Muscle of arm (tissue), 14 donors: ENCODE results near the gene SSR2. TPM values are rescaled to one million over a fixed set of nuclear protein-coding genes. Genes with fewer than 3 reads are reported as not detected.
A peak's percentile ranks its signal among the peaks of the same experiment; 100 is the strongest.

ENCODE experiments used
- DNase-seq: peaks from one replicate; pipeline ENCODE4 v3.0.0-alpha.2; 2013
- long read RNA-seq, 11 donors: transcript quantifications; one replicate each; lab custom pipeline, GENCODE V29; 2026
- polyA plus RNA-seq, 12 donors: library from polyadenylated mRNA; unstranded; fragments of 120-200 nt; gene quantifications; one replicate each; pipeline ENCODE4 v1.2.1, GENCODE V29; 2013; ENCODE audit not compliant: insufficient read length in 12 of 12

Gene SSR2
- polyA plus RNA-seq, result 100 to 1,000 TPM in 11 of 12 donors, not detected in 1; 209 to 317 (median 230) TPM
- long read RNA-seq, donor 1, full-length matches to known transcripts, result 202 of 269 reads
- long read RNA-seq, donor 1, partial matches to known transcripts, result 67 of 269 reads
- long read RNA-seq, donor 1, other reads (novel, unspliced or antisense), result 0 of 269 reads
- long read RNA-seq, donor 2, full-length matches to known transcripts, result 183 of 203 reads
- long read RNA-seq, donor 2, partial matches to known transcripts, result 20 of 203 reads
- long read RNA-seq, donor 2, other reads (novel, unspliced or antisense), result 0 of 203 reads
- long read RNA-seq, donor 3, transcript SSR2-201 (6 exons, 1,116 nt), result major isoform, 50 of 58 reads
- long read RNA-seq, donor 3, partial matches to known transcripts, result 6 of 58 reads
- long read RNA-seq, donor 3, other reads (novel, unspliced or antisense), result 0 of 58 reads
- long read RNA-seq, donor 4, full-length matches to known transcripts, result 66 of 66 reads
- long read RNA-seq, donor 4, partial matches to known transcripts, result 0 of 66 reads
- long read RNA-seq, donor 4, other reads (novel, unspliced or antisense), result 0 of 66 reads
- long read RNA-seq, donor 5, full-length matches to known transcripts, result 175 of 194 reads
- long read RNA-seq, donor 5, partial matches to known transcripts, result 19 of 194 reads
- long read RNA-seq, donor 5, other reads (novel, unspliced or antisense), result 0 of 194 reads
- long read RNA-seq, donor 6, full-length matches to known transcripts, result 71 of 79 reads
- long read RNA-seq, donor 6, partial matches to known transcripts, result 8 of 79 reads
- long read RNA-seq, donor 6, other reads (novel, unspliced or antisense), result 0 of 79 reads
- long read RNA-seq, donor 7, full-length matches to known transcripts, result 63 of 75 reads
- long read RNA-seq, donor 7, partial matches to known transcripts, result 12 of 75 reads
- long read RNA-seq, donor 7, other reads (novel, unspliced or antisense), result 0 of 75 reads
- long read RNA-seq, donor 8, full-length matches to known transcripts, result 144 of 159 reads
- long read RNA-seq, donor 8, partial matches to known transcripts, result 15 of 159 reads
- long read RNA-seq, donor 8, other reads (novel, unspliced or antisense), result 0 of 159 reads
- long read RNA-seq, donor 9, full-length matches to known transcripts, result 130 of 149 reads
- long read RNA-seq, donor 9, partial matches to known transcripts, result 19 of 149 reads
- long read RNA-seq, donor 9, other reads (novel, unspliced or antisense), result 0 of 149 reads
- long read RNA-seq, donor 10, full-length matches to known transcripts, result 128 of 133 reads
- long read RNA-seq, donor 10, partial matches to known transcripts, result 5 of 133 reads
- long read RNA-seq, donor 10, other reads (novel, unspliced or antisense), result 0 of 133 reads
- long read RNA-seq, donor 11, full-length matches to known transcripts, result 162 of 187 reads
- long read RNA-seq, donor 11, partial matches to known transcripts, result 25 of 187 reads
- long read RNA-seq, donor 11, other reads (novel, unspliced or antisense), result 0 of 187 reads

GRCh38 chr1:156020293-156021092, at the start of gene SSR2:
SSR2 (minus strand) TSS chr1:156020951; CDS start chr1:156020167, 784 bp downstream.
- peak; percentile 94 for DNase-seq

- DNase-seq, result no peak
Measured at GRCh38 chr1:156070548-156070947, 49.8 kb upstream of the SSR2 start.

DNA sequence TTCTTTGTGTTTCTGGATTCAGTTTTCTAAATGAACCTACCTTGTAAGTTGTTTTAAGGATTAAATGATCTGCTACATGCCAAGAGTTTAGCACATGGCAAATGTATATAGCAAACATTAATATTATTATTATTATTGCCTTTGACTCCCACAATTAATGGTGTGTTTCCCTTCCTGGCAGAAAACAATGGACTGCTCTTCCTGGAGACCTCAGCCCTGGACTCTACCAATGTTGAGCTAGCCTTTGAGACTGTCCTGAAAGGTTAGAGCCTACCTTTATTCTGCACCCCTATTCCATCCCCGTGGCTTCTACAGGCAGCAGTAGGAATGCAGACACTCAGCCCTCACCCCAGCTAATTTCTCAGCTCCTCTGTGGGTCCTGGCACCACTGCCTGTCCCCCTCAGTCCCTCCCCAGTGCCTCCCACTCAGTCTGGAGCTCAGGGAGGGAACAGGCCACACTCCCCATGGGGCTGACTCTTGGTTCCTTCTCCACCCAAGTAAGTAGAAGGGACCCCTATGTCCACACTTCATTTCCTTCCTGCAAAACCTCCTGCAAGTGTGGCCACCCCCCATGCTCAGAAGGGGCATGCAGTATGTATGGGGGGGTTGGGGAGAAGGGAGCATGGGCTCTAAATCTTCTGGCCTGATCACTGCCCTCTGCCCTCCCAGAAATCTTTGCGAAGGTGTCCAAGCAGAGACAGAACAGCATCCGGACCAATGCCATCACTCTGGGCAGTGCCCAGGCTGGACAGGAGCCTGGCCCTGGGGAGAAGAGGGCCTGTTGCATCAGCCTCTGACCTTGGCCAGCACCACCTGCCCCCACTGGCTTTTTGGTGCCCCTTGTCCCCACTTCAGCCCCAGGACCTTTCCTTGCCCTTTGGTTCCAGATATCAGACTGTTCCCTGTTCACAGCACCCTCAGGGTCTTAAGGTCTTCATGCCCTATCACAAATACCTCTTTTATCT, 49.0 kb upstream of the SSR2 start:
- DNase-seq, result no peak

GRCh38 chr1:156067262-156067661, 46.5 kb upstream of the SSR2 start:
- no peak for DNase-seq

- no peak for DNase-seq
Measured at GRCh38 chr1:156065871-156066270, 45.1 kb upstream of the SSR2 start.

- no peak for DNase-seq
Measured at GRCh38 chr1:156065212-156065611, 44.5 kb upstream of the SSR2 start.

DNA sequence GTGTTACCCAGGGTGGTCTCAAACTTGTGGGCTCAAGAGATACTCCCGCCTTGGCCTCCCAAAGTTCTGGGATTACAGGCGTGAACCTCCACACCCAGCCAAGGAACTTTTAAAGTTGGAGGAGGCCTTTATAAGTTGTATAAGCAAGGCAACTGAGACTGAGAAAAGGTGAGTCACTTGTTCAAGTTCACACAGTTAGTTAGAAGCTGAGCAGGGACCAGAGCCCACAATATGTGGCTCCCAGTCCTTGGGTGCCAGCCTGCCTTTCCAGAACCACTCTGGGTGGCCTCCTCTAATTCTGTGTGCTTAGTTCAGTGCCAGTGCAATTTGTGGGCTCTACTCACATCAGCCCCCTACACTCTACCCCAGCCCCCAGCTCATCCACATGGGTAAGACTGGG, 43.9 kb upstream of the SSR2 start:
- no peak for DNase-seq

DNA sequence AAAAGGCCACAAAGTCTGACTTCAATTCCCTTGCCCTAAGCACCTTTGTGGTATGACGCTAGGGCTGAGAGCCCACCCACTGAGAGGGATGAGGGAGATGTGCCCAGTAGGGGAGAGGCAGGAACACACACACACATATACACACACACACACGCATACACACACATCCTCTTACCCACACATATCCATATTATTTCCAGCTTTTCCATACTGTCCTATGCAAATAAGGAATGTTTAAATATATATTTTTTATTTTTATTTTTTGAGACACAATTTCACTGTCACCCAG, 43.2 kb upstream of the SSR2 start:
- no peak for DNase-seq

DNA sequence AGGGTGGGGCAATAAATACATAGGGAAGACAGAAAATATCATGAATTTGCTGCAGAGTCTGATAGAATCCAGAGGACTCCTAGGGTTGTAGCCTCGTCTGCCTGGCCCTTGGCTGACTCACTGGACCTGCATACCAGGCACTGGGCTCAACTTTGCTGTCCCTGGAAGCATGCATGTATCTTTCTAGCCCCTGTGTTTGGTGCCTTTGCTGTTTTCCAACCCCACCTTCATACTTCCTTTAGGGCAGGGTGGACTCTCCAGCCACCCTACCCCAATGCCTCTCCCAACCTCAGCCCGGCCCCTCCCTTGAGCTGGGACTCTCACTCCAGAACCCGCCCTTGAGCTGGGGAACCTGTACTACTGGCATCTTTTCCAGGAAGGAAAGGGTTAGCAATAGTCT, 41.4 kb upstream of the SSR2 start:
- DNase-seq, result no peak

GRCh38 chr1:156060937-156061636, 40.3 kb upstream of the SSR2 start, which contains the start of gene RAB25:
RAB25 (plus strand) TSS chr1:156061160; CDS start chr1:156061401, 241 bp downstream.
- DNase-seq, result no peak

- no peak for DNase-seq
Measured at GRCh38 chr1:156056326-156056849, 35.6 kb upstream of the SSR2 start.

DNA sequence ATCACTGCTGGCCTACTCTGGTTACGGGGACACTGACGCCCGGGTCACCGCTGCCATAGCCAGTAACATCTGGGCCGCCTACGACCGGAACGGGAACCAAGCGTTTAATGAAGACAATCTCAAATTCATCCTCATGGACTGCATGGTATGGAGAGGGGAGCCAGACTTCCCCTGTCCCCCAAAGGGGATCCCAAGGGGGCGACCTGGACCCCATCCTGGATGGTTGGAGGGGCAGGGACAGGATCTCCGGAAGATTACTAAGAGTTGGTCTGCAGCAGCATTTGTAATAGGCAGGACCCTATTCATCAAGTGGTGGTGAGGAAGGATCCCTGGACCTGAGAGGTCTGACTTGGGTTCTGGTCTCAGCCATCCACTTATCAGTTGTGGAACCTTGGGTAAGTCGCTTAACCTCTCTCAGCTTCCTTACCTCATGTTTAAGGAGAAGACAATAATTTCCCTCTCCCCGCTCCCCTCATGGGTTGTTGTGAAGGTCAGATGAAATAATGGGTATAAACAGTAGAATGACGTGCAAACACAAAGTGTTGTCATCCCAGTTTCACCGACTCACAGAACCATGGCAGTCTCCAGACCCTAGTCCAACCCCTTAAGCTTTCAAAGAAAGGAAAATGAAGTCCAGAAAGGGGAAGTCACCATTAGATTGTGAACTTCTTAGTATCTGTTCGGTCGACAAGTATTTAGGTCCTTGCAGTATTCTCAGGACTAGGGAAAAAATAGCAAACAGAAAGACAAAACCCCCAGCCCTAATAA, 34.7 kb upstream of the SSR2 start:
- no peak for DNase-seq

DNA sequence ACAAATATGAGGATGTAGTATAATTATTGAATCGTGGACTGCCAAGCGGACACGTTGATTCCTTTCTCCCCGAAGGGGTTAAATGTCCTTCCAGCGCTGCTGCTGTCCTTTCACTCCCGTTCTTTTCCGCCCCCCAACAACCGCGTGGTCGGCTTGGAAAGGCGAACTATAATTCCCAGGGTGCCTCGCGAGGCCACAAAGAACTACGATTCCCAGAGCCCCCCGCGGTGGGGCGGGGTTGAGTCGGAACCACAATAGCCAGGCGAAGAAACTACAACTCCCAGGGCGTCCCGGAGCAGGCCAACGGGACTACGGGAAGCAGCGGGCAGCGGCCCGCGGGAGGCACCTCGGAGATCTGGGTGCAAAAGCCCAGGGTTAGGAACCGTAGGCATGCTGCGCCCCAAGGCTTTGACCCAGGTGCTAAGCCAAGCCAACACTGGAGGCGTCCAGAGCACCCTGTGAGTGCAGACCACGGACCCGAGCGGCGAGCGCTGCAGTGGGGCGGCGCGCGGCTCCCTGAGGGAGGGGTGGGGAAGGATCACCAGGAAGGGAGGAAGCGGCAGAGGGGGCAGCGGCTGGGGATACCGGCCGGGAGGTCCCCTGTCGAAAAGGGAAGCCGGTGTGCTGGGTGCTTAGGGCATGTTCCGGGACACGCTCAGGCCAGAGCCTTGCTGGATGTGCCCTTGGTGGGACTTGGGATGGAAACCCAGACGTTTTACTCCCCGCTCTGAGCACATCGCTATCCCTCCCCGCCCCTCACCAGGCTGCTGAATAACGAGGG, 33.9 kb upstream of the SSR2 start, which contains the start of gene LAMTOR2:
LAMTOR2 (plus strand) TSS at position 283 of the 781 bp plus-strand sequence; CDS start at position 391, 108 bp downstream.
- peak; percentile 99 for DNase-seq

DNA sequence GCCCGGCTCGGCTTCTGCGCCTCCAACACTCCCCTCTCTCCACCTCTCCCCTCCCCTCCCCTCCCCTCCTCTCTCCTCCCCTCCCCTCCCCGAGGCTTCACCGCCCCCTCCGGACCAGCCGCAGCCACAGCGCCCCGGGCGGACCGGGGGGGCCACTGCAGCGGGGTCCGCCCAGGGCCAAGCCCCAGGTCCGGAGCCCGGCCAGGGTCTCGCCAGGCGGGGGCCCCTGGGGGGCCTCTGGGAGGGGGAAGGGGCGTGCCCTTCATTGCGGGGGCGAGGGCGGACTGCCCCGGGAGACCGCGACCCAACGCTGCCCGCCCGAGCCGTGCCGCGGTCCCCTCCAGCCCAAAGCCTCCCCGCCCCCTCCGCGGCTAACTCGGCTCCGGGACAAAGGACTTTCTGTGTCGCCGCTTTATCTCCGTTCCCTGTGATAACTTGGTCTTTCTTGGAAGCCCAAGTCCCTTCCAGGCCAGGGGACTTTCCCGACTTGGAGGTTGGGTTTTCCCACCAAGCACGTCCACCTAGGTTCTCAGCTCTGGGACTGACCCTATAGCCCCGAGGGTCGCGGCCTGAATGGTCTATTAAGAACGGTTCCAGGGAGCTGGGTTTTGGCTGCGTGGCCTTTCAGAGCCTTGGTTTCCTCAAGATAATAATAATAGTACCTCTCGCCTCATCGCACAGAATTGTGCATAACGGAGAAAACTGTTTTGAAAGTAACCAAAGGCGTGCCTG, 33.2 kb upstream of the SSR2 start, which contains the start of gene UBQLN4:
UBQLN4 (minus strand) TSS at position 31 of the 732 bp plus-strand sequence. CDS start 97 bp downstream, outside the sequence.
- DNase-seq, result peak; percentile 85

DNA sequence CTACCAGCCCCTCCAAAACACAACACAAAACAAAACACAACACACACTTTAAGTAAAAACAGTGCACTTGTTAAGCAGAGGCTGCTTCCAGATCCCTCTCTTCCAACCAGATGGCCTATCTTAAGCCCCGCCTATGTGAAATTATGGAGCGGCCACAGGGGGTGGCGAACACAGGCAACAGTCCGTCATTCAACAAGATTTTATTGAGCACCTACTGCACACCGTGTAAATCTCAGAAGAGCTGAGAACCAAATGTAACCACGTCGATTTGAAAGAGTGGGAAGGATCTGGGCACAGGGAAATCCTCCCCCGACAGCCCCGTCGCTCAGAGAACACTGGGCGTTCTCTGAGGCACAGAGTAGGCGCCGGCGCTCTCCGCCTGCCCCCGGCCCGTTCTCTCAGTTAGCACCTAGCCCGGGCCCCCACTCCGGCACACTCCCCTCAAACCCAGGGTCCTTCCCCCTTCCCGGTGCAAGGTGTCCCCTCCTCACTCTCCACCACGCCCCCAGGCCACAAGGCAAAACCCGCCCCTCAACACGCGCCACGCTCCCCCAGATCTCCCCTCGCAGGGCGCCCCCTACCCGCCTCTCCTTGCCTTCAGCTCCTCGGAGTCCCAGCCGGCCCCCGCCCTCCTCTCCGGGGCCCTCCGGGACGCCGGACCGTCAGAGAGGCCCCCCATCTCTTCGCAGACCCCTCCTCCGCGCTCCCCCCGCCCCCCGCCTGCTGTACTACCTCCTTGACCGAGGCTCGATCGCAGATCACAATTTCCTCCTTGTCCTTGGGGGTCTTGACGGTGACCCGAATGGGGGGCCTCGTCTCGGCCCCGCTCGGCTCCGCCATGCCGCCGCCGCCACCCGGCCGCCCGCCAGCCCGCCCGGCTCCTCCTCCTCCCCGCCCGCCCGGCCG, 32.4 kb upstream of the SSR2 start:
- DNase-seq, result peak; percentile 58
